ENCODE data around the gene FLNA.
A peak's percentile ranks its signal among the peaks of the same experiment; 100 is the strongest.

Gene FLNA

GRCh38 chrX:154332561-154332960, 41.9 kb downstream of the FLNA start:
- no peaks in the 10 kb centered on the region for H3K9me3 Mint-ChIP-seq
- no peak for DNase-seq
- H3K27ac Mint-ChIP-seq, result no peak overlapping the region
- no peak overlapping the region for H3K4me3 Mint-ChIP-seq
- H3K4me1 Mint-ChIP-seq (ENCODE audit: low read depth), result peaks cover 39% of the 10 kb centered on the region
- no peaks in the 10 kb centered on the region for H3K36me3 Mint-ChIP-seq (ENCODE audit: low read depth)
- peaks cover 15% of the 10 kb centered on the region for H3K27me3 Mint-ChIP-seq

DNA sequence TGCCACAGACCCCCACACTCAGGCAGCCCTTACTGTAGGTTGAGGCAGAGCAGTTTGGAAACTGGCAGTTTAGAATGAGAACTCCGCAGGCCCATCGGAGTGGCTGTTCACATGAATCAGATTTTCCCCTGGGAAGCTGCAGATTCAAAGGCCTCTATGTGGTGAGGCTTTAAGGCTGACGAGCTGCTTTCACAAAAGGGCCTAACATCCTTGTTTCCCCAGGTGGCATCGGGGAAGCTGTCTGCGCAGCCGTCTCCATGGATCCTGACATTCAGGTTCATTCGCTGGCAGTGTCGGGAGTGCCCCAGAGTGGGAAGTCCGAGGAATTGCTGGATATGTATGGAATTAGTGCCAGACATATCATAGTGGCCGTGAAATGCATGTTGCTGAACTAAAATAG, 45.1 kb downstream of the FLNA start:
- Mint-ChIP-seq H3K9me3 (no peaks in the 10 kb centered on the region), H3K4me3 (no peak overlapping the region), H3K36me3 (ENCODE audit: low read depth) (no peaks in the 10 kb centered on the region), H3K4me1 (ENCODE audit: low read depth) (peaks cover 45% of the 10 kb centered on the region), H3K27me3 (peaks cover 19% of the 10 kb centered on the region), H3K27ac (no peak overlapping the region)
- no peak for DNase-seq

DNA sequence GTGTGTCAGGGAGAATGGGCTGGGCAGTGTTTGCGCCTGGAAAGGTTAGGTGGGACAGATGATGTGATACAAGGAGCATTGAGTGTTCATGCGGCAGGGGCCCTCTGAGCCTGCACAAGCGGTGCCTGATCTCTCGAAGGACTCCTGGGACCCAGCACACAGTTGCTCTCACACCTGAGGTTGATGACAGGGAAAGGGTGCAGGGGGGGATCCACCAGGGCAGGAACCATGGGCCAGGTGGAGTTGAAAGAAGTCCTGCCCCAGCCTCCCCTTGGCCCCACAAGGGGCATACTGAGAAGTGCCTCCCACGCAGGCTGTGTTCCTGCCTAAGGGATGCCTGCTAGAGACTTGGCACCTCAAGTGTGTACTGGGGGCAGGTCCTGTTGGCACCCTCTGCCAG, 45.8 kb downstream of the FLNA start:
- Mint-ChIP-seq H3K4me3 (no peak overlapping the region), H3K9me3 (no peaks in the 10 kb centered on the region), H3K27me3 (peaks cover 19% of the 10 kb centered on the region), H3K36me3 (ENCODE audit: low read depth) (no peaks in the 10 kb centered on the region), H3K4me1 (ENCODE audit: low read depth) (peaks cover 38% of the 10 kb centered on the region), H3K27ac (peak overlapping the region; percentile 19)
- no peak for DNase-seq

- peak; percentile 45 for DNase-seq
- H3K4me3 Mint-ChIP-seq, result no peak overlapping the region
- no peaks in the 10 kb centered on the region for H3K36me3 Mint-ChIP-seq (ENCODE audit: low read depth)
- H3K4me1 Mint-ChIP-seq (ENCODE audit: low read depth), result peaks cover 34% of the 10 kb centered on the region
- H3K27ac Mint-ChIP-seq, result peak overlapping the region; percentile 56
- H3K27me3 Mint-ChIP-seq, result peaks cover 24% of the 10 kb centered on the region
- H3K9me3 Mint-ChIP-seq, result no peaks in the 10 kb centered on the region
Measured at GRCh38 chrX:154327038-154327820, 47.2 kb downstream of the FLNA start.

- no peak overlapping the region for H3K27ac Mint-ChIP-seq
- no peak for DNase-seq
- H3K4me1 Mint-ChIP-seq (ENCODE audit: low read depth), result peaks cover 47% of the 10 kb centered on the region
- no peaks in the 10 kb centered on the region for H3K36me3 Mint-ChIP-seq (ENCODE audit: low read depth)
- no peaks in the 10 kb centered on the region for H3K9me3 Mint-ChIP-seq
- no peak overlapping the region for H3K4me3 Mint-ChIP-seq
- H3K27me3 Mint-ChIP-seq, result peaks cover 22% of the 10 kb centered on the region
Measured at GRCh38 chrX:154325541-154325940, 48.9 kb downstream of the FLNA start.

GRCh38 chrX:154323537-154323936, 50.9 kb downstream of the FLNA start:
- H3K4me1 Mint-ChIP-seq (ENCODE audit: low read depth), result peaks cover 45% of the 10 kb centered on the region
- no peaks in the 10 kb centered on the region for H3K36me3 Mint-ChIP-seq (ENCODE audit: low read depth)
- no peak overlapping the region for H3K27ac Mint-ChIP-seq
- peaks cover 31% of the 10 kb centered on the region for H3K27me3 Mint-ChIP-seq
- DNase-seq, result no peak
- H3K9me3 Mint-ChIP-seq, result no peaks in the 10 kb centered on the region
- H3K4me3 Mint-ChIP-seq, result no peak overlapping the region

DNA sequence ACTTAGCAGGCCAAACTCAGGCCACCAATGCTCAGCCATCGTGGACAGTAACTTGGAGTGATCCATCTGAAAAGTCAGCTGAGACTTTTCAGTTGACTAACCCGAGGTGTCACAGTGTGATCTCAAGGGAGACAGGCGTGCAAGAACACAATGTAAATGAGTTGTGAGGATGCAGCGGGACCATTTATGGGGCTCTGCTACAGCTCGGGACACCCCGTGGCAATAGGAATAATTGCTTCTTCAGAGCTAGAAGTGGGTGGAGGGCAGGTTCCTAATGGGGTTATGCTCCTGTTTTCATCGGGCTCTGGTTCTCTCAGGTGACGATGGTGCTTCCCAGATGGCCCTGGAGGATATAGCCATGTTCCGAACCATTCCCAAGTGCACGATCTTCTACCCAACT, 51.5 kb downstream of the FLNA start:
- Mint-ChIP-seq H3K27me3 (peaks cover 30% of the 10 kb centered on the region), H3K9me3 (no peaks in the 10 kb centered on the region), H3K27ac (no peak overlapping the region), H3K4me3 (no peak overlapping the region), H3K4me1 (ENCODE audit: low read depth) (peaks cover 41% of the 10 kb centered on the region), H3K36me3 (ENCODE audit: low read depth) (no peaks in the 10 kb centered on the region)
- no peak for DNase-seq

DNA sequence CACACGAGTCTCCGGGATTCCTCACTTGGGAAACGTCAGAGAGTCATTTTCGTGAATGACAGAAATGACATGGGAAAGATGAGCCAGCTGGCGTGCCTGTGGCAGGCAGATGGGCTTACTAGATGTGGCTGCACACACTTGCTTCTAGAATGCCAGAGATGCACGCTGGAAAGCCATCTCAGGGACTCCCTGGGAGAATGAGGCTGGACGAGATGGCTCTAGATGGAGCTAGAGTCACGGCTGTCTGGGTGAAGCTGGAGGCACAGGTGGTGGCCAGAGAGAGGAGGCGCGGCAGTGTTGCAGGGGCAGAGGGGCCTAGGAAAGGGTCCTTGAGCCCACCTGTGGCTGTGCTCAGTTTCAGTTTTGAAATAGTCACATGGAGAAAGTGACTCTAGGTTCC, 52.8 kb downstream of the FLNA start:
- Mint-ChIP-seq H3K4me1 (ENCODE audit: low read depth) (peaks cover 36% of the 10 kb centered on the region), H3K4me3 (no peak overlapping the region)
- no peak for DNase-seq

DNA sequence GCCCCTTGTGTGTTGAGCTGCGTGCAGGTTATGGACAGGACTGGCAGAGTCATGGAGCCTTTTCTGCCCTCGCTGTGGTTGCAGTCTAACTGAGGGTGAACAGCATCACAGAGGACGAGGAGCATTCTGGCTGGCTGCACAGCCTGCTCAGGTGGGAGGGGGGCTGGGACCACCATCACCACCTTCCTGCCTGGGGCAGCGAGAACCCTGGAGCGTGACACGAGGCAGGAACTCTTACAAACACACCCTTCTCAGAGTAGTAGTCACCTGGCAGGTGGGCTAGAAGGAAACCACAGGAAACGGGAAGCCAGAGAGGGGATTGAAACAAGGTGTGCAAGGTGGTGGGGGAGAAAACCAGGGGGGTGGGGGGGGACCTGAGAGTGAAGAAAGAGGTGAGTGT, 53.3 kb downstream of the FLNA start:
- DNase-seq, result no peak
- H3K9me3 Mint-ChIP-seq, result no peaks in the 10 kb centered on the region
- no peak overlapping the region for H3K27ac Mint-ChIP-seq
- H3K36me3 Mint-ChIP-seq (ENCODE audit: low read depth), result no peaks in the 10 kb centered on the region
- H3K4me1 Mint-ChIP-seq (ENCODE audit: low read depth), result peaks cover 32% of the 10 kb centered on the region
- peaks cover 39% of the 10 kb centered on the region for H3K27me3 Mint-ChIP-seq
- no peak overlapping the region for H3K4me3 Mint-ChIP-seq

More for the DNA sequence above, 52.8 kb downstream of the FLNA start:
- H3K36me3 Mint-ChIP-seq (ENCODE audit: low read depth), result no peaks in the 10 kb centered on the region
- H3K27ac Mint-ChIP-seq, result no peak overlapping the region
- H3K9me3 Mint-ChIP-seq, result no peaks in the 10 kb centered on the region
- H3K27me3 Mint-ChIP-seq, result peaks cover 39% of the 10 kb centered on the region

DNA sequence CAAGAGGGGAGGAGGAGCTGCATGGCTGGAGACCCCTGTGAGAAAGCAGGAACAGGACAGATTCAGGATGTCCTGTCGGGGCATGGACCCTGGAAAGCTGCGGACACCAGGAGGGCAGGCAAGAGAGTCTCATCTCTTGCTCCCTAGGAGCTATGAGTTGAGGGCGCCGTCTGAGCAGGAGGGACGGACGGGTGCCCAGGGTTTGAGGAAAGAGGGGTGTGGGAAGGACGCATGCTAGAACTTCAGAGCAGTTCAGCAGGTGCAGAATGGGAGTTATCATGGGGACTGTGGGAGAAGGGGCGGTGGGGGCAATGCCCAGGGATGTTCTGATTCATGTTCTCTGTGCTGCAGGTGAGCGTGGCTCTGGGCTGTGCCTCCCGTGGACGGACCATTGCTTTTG, 54.0 kb downstream of the FLNA start:
- Mint-ChIP-seq H3K9me3 (no peaks in the 10 kb centered on the region), H3K4me3 (no peak overlapping the region), H3K4me1 (ENCODE audit: low read depth) (peaks cover 27% of the 10 kb centered on the region), H3K27ac (no peak overlapping the region), H3K27me3 (peaks cover 37% of the 10 kb centered on the region), H3K36me3 (ENCODE audit: low read depth) (no peaks in the 10 kb centered on the region)
- no peak for DNase-seq

- Mint-ChIP-seq H3K4me1 (ENCODE audit: low read depth) (peaks cover 54% of the 10 kb centered on the region), H3K9me3 (no peaks in the 10 kb centered on the region), H3K36me3 (ENCODE audit: low read depth) (no peaks in the 10 kb centered on the region), H3K27me3 (peaks cover 33% of the 10 kb centered on the region), H3K27ac (no peak overlapping the region), H3K4me3 (no peak overlapping the region)
- DNase-seq, result no peak
Measured at GRCh38 chrX:154317391-154317995, 56.9 kb downstream of the FLNA start.

- DNase-seq, result no peak
- Mint-ChIP-seq H3K36me3 (ENCODE audit: low read depth) (no peaks in the 10 kb centered on the region), H3K27ac (no peak overlapping the region), H3K4me1 (ENCODE audit: low read depth) (peaks cover 58% of the 10 kb centered on the region), H3K9me3 (no peaks in the 10 kb centered on the region), H3K4me3 (no peak overlapping the region), H3K27me3 (peaks cover 37% of the 10 kb centered on the region)
Measured at GRCh38 chrX:154315416-154315815, 59.0 kb downstream of the FLNA start.

GRCh38 chrX:154313147-154313546, 61.3 kb downstream of the FLNA start:
- Mint-ChIP-seq H3K4me3 (peak overlapping the region; percentile 37), H3K9me3 (no peaks in the 10 kb centered on the region), H3K4me1 (ENCODE audit: low read depth) (peaks cover 66% of the 10 kb centered on the region), H3K27ac (peak overlapping the region; percentile 77), H3K36me3 (ENCODE audit: low read depth) (no peaks in the 10 kb centered on the region), H3K27me3 (peaks cover 30% of the 10 kb centered on the region)
- DNase-seq, result no peak

DNA sequence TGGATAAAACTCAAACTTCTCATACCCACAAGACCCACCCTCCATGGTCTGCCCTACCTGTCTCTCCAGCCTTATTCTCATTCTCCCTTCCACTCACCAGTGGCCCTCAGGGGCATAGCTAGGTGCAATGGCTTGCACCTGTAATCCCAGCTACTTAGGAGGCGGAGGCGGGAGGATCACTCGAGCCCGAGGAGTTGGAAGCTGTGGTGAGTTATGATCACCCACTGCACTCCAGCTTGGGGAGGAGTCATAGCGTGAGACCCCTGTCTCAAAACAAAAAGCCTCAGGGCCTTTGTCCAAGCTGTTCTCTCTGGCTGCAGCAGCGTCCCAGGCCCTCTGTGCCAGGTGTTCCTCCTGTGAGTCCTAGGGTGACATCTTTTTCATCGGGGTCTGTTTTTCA, 62.3 kb downstream of the FLNA start:
- H3K27me3 Mint-ChIP-seq, result peaks cover 23% of the 10 kb centered on the region
- H3K4me3 Mint-ChIP-seq, result no peak overlapping the region
- no peaks in the 10 kb centered on the region for H3K36me3 Mint-ChIP-seq (ENCODE audit: low read depth)
- no peak overlapping the region for H3K27ac Mint-ChIP-seq
- H3K9me3 Mint-ChIP-seq, result no peaks in the 10 kb centered on the region
- peaks cover 66% of the 10 kb centered on the region for H3K4me1 Mint-ChIP-seq (ENCODE audit: low read depth)
- DNase-seq, result no peak

Measured in activated T-cell treated with anti-CD3 and anti-CD28 coated beads, Interleukin-2, amount 50 U/mL, for 24 hours (primary cell).